HFF-Myc (cell line): Measurements from ENCODE around the gene FBN1.

Source experiments
- DNase-seq: peaks from one replicate; pipeline ENCODE4 v3.0.0-alpha.2; 2011; ENCODE audit warnings: low read depth; ENCODE audit errors: extremely low read depth
- H3K4me3 ChIP-seq: replicated peaks from 2 replicates; pipeline ENCODE4 v1.5.1; 2011; ENCODE audit warnings: low read depth, mild to moderate bottlenecking, control low read depth, low read length
- TF ChIP-seq, protein P1 (sequence below): IDR thresholded peaks from 2 replicates; pipeline ENCODE4 v1.5.1; 2012; ENCODE audit warnings: mild to moderate bottlenecking, low read depth, low read length, control low read depth; ENCODE audit errors: missing control alignments

The FBN1 gene

DNA sequence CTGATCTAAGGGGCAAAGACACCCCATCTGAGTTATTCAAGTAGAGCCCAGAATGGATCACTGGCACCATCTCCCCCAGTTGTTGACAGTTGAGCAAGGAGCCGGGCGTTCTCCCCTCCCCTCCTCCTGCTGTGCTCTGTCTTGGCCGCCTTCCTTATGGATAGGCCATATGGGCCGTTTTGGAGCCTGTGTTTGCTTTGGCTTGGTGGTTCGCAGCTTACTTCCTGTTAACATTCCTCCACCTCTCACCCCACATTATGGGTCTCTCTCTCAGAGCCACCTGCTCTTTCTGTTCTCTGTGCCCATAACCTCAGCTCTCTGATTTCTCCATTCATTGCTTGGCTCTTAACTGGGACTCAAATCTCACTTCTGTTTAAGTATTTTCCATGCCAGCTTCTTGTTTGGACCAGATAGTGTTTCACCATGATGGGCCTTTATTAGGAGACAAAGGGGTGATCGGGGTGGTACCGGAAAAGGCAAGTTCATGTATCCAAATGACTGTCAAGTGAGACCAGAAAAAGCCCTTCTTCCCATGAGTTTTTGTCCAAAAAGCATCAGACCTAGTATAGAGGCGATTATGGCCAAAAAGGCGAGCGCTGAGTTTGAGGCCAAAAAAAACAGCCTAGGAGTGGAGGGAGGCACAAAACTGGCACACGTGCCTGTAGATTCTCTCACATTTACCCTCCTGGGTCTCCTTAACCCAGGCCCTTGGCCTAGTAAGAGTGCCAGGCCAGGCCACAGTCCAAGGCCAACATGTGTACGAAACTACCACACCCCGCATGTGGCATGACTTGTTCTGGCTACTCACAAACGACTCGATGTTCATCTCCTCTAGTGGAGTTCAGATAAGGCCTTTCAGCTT, 251.6 kb downstream of the FBN1 start:
- TF ChIP-seq, protein P1, sequence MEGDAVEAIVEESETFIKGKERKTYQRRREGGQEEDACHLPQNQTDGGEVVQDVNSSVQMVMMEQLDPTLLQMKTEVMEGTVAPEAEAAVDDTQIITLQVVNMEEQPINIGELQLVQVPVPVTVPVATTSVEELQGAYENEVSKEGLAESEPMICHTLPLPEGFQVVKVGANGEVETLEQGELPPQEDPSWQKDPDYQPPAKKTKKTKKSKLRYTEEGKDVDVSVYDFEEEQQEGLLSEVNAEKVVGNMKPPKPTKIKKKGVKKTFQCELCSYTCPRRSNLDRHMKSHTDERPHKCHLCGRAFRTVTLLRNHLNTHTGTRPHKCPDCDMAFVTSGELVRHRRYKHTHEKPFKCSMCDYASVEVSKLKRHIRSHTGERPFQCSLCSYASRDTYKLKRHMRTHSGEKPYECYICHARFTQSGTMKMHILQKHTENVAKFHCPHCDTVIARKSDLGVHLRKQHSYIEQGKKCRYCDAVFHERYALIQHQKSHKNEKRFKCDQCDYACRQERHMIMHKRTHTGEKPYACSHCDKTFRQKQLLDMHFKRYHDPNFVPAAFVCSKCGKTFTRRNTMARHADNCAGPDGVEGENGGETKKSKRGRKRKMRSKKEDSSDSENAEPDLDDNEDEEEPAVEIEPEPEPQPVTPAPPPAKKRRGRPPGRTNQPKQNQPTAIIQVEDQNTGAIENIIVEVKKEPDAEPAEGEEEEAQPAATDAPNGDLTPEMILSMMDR, result no peak
- H3K4me3 ChIP-seq, result no peak overlapping the region
- DNase-seq, result no peak

GRCh38 chr15:48392356-48392755, 253.2 kb downstream of the FBN1 start:
- no peak overlapping the region for H3K4me3 ChIP-seq
- DNase-seq, result no peak
- TF ChIP-seq, protein P1, result no peak

- DNase-seq, result no peak
- TF ChIP-seq, protein P1, result no peak
- no peak overlapping the region for H3K4me3 ChIP-seq
Observed at GRCh38 chr15:48391950-48392349, 253.6 kb downstream of the FBN1 start.

DNA sequence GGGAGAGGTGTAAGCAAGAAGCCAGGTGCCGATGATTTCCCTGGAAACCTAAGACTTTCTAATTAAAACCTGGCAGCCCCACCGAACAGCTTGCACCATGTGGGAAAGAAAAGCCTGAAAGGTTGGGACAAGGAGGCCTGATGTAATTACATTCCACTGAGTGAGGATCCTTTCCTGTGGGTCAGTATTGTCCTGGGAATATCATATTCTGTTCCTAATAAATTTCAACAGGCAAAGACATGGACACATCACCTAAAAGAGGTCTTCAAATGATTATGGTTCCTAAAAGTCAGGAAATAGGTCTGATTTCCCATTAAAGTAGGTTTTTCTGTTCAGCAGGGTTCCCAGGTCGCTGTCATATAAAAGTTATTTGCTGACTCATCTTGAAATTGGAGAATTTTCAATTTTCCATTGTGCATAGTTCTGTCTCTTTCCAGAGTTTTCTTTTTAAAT, 255.8 kb downstream of the FBN1 start:
- no peak overlapping the region for H3K4me3 ChIP-seq
- no peak for DNase-seq
- TF ChIP-seq, protein P1, result no peak

GRCh38 chr15:48388910-48389309, 256.6 kb downstream of the FBN1 start:
- TF ChIP-seq, protein P1, result no peak
- DNase-seq, result no peak
- H3K4me3 ChIP-seq, result no peak overlapping the region

- no peak overlapping the region for H3K4me3 ChIP-seq
- no peak for DNase-seq
- TF ChIP-seq, protein P1, result no peak
Observed at GRCh38 chr15:48388016-48388851, 257.3 kb downstream of the FBN1 start.
